Prostate gland (tissue), 2 donors: Measurements from ENCODE around the gene DNM3. TPM values are rescaled to one million over a fixed set of nuclear protein-coding genes. Genes with fewer than 3 reads are reported as not detected.
"Not testable (repeated sequence)": the region's sequence is repeated elsewhere in the genome, so short reads cannot be mapped to it uniquely, and the experiment has no call there.

Source experiments
- DNase-seq: peaks from one replicate; pipeline ENCODE4 v3.0.0-alpha.2; 2019; ENCODE audit warnings: low spot score
- H3K27ac ChIP-seq, 2 donors: fragments of 200-600 bp; sonication (generic); 2 replicates each; pipeline ENCODE4 v1.5.1; 2017 to 2019
- H3K27me3 ChIP-seq: fragments of 200-600 bp; sonication (generic); replicated peaks from 2 replicates; pipeline ENCODE4 v1.5.1; 2019; ENCODE audit not compliant: insufficient read depth
- H3K36me3 ChIP-seq, 2 donors: fragments of 200-600 bp; sonication (generic); 1 replicate in 1 of 2; 2 replicates in 1 of 2; pipeline versions ENCODE4 v1.5.1 to v1.8.1; 2017 to 2019
- H3K4me1 ChIP-seq: fragments of 200-600 bp; sonication (generic); replicated peaks from 2 replicates; pipeline ENCODE4 v1.5.1; 2019
- H3K4me3 ChIP-seq, 2 donors: fragments of 200-600 bp; sonication (generic); 2 replicates each; pipeline ENCODE4 v1.5.1; 2017 to 2019
- H3K9me3 ChIP-seq: fragments of 200-600 bp; sonication (generic); 2 replicates; pipeline ENCODE4 v1.5.1; 2017
- CTCF ChIP-seq, 4 experiments: fragments of 200-600 bp in 2 of 4; fragments of 450-650 bp in 2 of 4; sonication (generic) in 2 of 4; IDR thresholded peaks; 1 replicate in 3 of 4; 2 replicates in 1 of 4; pipeline ENCODE4 v1.5.1; 2016 to 2019; ENCODE audit warnings: antibody characterized with exemption in 4 of 4, mild to moderate bottlenecking in 2 of 4, moderate library complexity in 2 of 4
- POLR2A ChIP-seq: fragments of 450-650 bp; IDR thresholded peaks from one replicate; pipeline ENCODE4 v1.6.1; 2016; ENCODE audit warnings: antibody characterized with exemption, mild to moderate bottlenecking
- POLR2AphosphoS5 ChIP-seq: sonication (generic); formaldehyde crosslinking; IDR thresholded peaks from one replicate; pipeline ENCODE4 v1.6.1; 2017; ENCODE audit warnings: antibody characterized with exemption
- WGBS: methylation state at CpG from one replicate; pipeline ENCODE4 v1.1.5; 2018; 5-methylcytosine and 5-hydroxymethylcytosine counted together
- intact Hi-C: fragments of 100-400 bp; cut with DNase I; formaldehyde crosslinking; loops from one replicate; pipeline ENCODE4 v1.14.2; 2022
- total RNA-seq, 2 donors: library from RNA; depleted of rRNA; stranded (reverse); fragments of >200 nt; gene quantifications; one replicate each; pipeline ENCODE4 v1.1.0, GENCODE V29; 2016

The DNM3 gene
- total RNA-seq, 2 donors from 2014 or later, result 2.3 to 5.3 TPM

DNA sequence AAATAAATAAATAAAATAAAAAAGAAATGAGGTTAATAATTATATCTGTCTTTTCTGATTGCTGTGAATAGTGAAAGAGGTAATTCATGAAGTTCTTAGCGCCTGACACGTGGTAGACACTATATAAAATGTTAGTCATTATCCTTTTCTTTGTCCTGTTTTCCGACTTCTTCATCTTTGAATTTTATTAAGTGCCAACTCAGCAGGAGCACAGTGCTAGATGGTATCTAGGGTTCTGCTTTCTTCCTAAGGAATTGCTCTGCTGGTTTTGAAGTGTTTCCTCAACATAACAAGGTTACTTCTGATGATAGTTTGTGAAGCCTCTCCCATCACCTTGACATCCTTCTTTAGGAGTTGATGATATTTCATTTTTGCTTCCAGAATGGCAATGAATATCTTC lies 227.0 kb downstream of the DNM3 start:
- DNase-seq, result no peak
- Histone ChIP-seq H3K27ac (no peak overlapping the region), H3K4me1 (no peaks in the 10 kb centered on the region), H3K27me3 (no peaks in the 10 kb centered on the region), H3K9me3 (no peaks in the 10 kb centered on the region), H3K36me3 (no peaks in the 10 kb centered on the region), H3K4me3 (no peak overlapping the region)
- TF ChIP-seq POLR2A, result no peak
- no peak for TF ChIP-seq POLR2AphosphoS5
- no peak for TF ChIP-seq CTCF (IDR thresholded peaks at IDR 0.05)
- WGBS, result 88% methylated on average over 3 of the region's 3 CpGs
- intact Hi-C loops, result no loop called here

GRCh38 chr1:172069051-172069450 lies 227.8 kb downstream of the DNM3 start:
- TF ChIP-seq POLR2A (no peak), CTCF (IDR thresholded peaks at IDR 0.05) (no peak), POLR2AphosphoS5 (no peak)
- intact Hi-C loops, result no loop called here
- Histone ChIP-seq H3K9me3 (no peaks in the 10 kb centered on the region), H3K4me3 (no peak overlapping the region), H3K27me3 (no peaks in the 10 kb centered on the region), H3K27ac (peak overlapping the region in 1 of 2 donors; percentile 43), H3K36me3 (no peaks in the 10 kb centered on the region), H3K4me1 (no peaks in the 10 kb centered on the region)
- no peak for DNase-seq

- DNase-seq, result peak; percentile 17
- H3K27ac ChIP-seq, result peak overlapping the region in 1 of 2 donors; percentile 43
- no peaks in the 10 kb centered on the region for H3K9me3 ChIP-seq
- no peak overlapping the region for H3K4me3 ChIP-seq
- no peaks in the 10 kb centered on the region for H3K4me1 ChIP-seq
- TF ChIP-seq POLR2AphosphoS5, result peak; percentile 46
- no peak for TF ChIP-seq POLR2A
- TF ChIP-seq CTCF (IDR thresholded peaks at IDR 0.05), result no peak
- no peaks in the 10 kb centered on the region for H3K36me3 ChIP-seq
- no peaks in the 10 kb centered on the region for H3K27me3 ChIP-seq
- intact Hi-C loops, result no loop called here
- 34% methylated on average over 3 of the region's 3 CpGs for WGBS
Measured at GRCh38 chr1:172069534-172069933, 228.2 kb downstream of the DNM3 start.

DNA sequence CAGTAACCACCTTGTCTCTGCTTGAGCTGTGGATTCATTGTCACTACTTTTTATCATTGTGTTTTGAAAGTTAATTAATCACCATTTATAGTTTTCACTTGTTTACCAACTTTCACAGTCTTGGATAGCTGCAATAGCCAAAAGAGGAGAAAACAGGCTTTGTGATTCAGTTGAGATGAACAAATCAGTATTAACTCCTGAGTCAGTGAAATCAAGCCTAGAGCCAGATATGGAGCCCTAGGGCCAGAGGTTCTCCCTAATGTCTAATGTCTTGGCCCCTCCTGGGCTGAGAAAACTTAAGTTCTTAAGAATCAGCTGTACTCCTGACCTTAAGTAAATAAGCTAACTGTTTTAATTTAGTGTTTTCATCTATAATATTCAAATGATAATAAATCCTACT lies 228.8 kb downstream of the DNM3 start:
- no peak for DNase-seq
- H3K4me3 ChIP-seq, result no peak overlapping the region
- H3K4me1 ChIP-seq, result no peaks in the 10 kb centered on the region
- no peaks in the 10 kb centered on the region for H3K36me3 ChIP-seq
- intact Hi-C loops, result no loop called here
- TF ChIP-seq POLR2A, result no peak
- no peak for TF ChIP-seq CTCF (IDR thresholded peaks at IDR 0.05)
- no peak for TF ChIP-seq POLR2AphosphoS5
- H3K27me3 ChIP-seq, result no peaks in the 10 kb centered on the region
- H3K27ac ChIP-seq, result peak overlapping the region in 1 of 2 donors; percentile 43
- H3K9me3 ChIP-seq, result no peaks in the 10 kb centered on the region

- DNase-seq, result no peak
- WGBS, result 34% methylated on average over 2 of the region's 2 CpGs
- intact Hi-C loops, result no loop called here
- H3K36me3 ChIP-seq, result no peaks in the 10 kb centered on the region
- no peaks in the 10 kb centered on the region for H3K27me3 ChIP-seq
- no peak overlapping the region for H3K4me3 ChIP-seq
- no peaks in the 10 kb centered on the region for H3K9me3 ChIP-seq
- no peak overlapping the region for H3K27ac ChIP-seq
- H3K4me1 ChIP-seq, result no peaks in the 10 kb centered on the region
- TF ChIP-seq POLR2AphosphoS5, result no peak
- no peak for TF ChIP-seq CTCF (IDR thresholded peaks at IDR 0.05)
- TF ChIP-seq POLR2A, result no peak
Measured at GRCh38 chr1:172071746-172072145, 230.4 kb downstream of the DNM3 start.

- 97% methylated on average over 4 of the region's 4 CpGs for WGBS
- H3K27ac ChIP-seq, H3K4me1 ChIP-seq, intact Hi-C loops, DNase-seq, H3K9me3 ChIP-seq, H3K27me3 ChIP-seq, H3K4me3 ChIP-seq, H3K36me3 ChIP-seq: not testable (repeated sequence)
Measured at GRCh38 chr1:172079859-172080258, 238.6 kb downstream of the DNM3 start.
